ENCODE results near the gene FNIP2.
"Not testable (repeated sequence)": the region's sequence is repeated elsewhere in the genome, so short reads cannot be mapped to it uniquely, and the experiment has no call there.

Gene FNIP2

DNA sequence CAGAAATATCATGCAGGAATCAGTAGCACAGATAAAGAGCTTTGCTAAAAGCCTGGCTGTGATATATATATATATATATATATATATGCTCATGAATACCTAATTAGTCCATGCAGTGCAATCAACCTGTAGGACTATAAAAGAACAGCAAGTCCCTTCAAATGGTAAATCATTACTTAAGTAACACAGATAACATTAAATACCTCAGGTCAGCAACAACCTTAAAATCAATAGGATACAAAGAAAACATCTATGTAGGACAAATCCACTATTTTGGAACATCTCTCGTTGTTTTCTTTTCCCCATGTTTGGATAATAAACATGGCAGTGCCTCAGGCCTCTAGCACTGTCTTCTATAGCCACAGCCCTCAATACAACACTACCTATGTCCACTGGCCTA lies 106.6 kb downstream of the FNIP2 start:
- no peak for DNase-seq

GRCh38 chr4:158877069-158877468 lies 108.2 kb downstream of the FNIP2 start:
- no peak for DNase-seq

DNA sequence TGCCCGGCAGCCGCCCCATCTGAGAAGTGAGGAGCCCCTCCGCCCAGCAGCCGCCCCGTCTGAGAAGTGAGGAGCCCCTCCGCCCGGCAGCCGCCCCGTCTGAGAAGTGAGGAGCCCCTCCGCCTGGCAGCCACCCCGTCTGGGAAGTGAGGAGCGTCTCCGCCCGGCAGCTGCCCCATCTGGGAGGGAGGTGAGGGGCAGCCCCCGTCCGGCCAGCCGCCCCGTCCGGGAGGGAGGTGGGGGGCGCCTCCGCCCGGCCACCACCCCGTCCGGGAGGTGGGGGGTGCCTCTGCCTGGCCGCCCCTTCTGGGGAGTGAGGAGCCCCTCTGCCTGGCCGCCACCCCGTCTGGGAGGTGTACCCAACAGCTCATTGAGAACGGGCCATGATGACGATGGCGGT lies 113.3 kb downstream of the FNIP2 start:
- not testable (repeated sequence) for DNase-seq

DNA sequence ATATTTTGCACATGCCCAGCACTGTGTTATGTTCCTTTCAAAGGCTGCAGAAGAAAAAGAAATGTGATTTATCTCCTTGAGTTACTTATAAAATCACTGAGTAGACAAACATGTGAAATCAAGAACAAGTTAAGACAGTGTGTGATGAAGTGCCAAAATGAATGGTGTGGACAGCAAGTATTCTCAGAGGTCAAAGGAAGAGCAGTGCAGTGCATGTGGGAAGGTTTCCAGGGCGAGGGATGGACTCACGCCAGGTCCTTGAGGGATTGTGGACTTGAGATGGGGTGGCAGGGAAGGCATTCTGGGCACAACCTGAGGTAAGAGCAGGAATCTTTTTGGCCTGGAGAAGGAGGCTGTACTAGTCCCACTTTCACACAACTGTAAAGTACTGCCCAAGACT lies 115.5 kb downstream of the FNIP2 start:
- no peak for DNase-seq

GRCh38 chr4:158885564-158885963 lies 116.7 kb downstream of the FNIP2 start:
- DNase-seq, result no peak

DNA sequence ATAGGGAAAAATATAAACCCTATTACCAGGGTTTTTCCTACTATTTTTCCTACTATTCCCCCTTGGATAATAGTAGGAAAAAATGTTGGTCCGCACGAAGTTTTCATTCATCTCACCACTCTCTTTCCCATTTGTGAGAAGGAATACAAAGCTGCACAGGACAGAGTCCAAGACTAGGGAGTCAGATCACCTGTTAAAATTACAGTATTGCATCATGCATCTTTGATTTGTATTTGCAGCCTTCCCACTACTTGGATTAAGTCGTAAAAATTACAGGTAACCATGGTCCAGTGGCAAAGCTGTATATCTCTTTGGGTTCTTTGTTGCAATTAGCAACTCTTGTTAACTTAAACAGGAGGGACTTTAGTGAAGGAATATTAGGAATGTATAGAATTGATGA lies 121.5 kb downstream of the FNIP2 start:
- no peak for DNase-seq

DNA sequence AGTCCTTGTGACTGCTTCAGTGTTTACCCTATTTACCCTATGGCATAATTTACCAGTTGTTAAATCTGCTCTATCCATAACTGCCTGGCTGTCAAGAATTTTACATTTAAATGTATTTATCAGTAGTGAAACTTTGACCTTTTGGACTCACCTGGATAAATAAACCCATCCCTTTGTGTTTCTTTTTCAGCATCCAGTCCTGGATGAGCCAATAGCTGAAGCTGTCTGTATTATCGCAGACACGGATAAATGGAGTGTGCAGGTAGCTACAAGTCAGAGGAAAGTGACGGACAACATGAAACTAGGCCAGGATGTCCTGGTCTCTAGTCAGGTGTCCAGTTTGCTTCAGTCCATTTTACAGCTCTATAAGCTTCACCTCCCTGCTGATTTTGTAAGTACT lies 122.4 kb downstream of the FNIP2 start:
- no peak for DNase-seq

- no peak for DNase-seq
These were observed 126.0 kb downstream of the FNIP2 start for GRCh38 chr4:158894826-158895225.

DNA sequence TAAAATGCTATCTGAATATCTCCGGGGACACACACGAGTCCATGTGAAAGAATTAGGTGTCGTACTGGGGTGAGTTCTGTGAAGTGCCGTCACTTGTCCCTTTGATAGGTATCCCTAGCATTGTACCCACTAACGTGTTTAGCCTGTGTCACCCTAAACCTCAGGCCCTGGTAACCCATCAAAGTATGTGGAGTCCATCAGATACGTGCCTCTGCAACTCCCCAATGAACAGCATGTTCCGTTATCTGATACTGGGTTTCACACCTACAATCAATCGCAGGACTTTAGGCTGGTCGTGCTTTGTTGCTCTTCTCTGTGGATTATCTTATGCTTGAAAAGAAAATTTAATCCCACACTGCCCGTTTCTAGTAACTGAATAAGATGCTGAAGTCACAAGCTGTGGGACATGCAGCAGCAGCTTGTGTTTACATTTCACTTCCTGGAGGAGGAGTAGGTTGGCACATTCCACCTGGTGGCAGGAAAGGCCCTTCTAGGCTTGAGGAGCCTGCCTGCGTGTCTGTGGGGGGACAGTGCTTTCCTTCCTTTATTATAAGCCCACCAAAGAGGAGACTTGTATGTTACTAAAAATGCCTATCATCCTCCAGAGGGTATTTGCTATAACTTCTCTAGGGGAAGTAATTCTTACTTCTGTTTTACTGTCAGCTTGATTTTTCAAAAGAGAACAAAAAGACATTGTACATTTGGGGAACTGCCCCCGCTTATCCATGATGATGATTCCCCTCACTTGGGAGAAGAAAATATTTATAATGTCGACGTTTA lies 127.2 kb downstream of the FNIP2 start:
- DNase-seq, result no peak

DNA sequence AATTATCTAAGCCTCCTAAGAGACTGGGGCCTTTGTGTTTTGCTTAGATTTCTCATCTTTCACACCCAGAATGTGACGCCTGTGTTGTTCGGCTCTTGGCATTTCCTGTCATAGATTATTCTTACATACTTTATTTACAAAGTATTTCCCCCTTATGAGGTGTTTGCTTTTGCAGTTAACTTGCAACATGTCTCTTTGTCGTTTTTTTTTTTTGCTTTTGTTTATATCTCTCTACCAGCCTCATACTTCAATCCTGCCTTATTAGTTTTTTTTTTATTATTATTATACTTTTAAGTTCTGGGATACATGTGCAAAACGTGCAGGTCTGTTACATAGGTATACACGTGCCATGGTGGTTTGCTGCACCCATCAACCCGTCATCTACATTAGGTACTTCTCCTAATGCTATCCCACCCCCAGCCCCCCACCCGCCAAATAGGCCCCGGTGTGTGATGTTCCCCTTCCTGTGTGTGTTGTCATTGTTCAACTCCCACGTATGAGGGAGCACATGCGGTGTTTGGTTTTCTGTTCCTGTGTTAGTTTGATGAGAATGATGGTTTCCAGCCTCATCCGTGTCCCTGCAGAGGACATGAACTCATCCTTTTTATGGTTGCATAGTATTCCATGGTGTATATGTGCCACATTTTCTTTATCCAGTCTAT lies 127.9 kb downstream of the FNIP2 start:
- DNase-seq, result not testable (repeated sequence)

GRCh38 chr4:158900408-158900807 lies 131.6 kb downstream of the FNIP2 start:
- not testable (repeated sequence) for DNase-seq

GRCh38 chr4:158902280-158903078 lies 133.7 kb downstream of the FNIP2 start:
- DNase-seq, result not testable (repeated sequence)

DNA sequence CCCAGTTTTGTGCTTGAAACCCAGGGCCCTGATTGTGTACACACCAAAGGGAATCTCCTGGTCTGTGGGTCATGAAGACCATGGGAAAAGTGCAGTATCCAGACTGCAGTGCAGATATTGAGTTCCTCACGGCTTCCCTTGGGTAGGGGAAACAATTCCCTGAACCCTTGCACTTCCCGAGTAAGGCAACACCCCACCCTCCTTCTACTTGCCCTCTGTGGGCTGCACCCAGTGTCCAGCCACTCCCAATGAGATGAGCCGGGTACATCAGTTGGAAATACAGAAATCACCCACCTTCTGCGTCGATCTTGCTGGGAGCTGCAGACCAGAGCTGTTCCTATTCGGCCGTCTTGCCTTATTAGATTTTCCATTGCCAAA lies 134.2 kb downstream of the FNIP2 start:
- DNase-seq, result no peak

DNA sequence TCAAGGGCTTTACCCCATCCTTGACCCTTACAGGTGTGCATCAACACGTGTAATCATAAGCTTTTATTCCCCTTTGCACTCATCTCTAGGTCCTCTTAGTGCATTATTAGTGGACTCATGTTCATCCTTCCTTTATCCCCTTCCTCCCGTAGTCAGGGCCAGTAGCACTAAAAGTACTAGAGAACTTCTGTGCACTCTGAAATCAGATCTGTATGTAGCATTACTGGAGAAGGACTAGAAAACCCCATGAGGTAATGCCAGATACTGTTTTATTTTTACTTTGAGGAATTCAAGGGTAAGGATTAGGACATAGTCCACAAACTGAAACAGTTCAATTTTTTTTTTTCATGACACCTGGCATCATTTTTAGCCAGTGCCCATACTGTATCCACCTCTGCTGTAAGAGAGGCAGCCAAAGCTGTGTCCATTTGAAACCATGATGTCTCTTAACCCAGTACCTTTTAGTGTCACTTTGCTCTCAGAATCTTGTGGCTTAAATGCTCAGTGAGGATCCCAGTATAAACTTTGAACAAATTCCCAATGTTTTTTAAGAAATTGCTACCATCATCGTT lies 134.7 kb downstream of the FNIP2 start:
- no peak for DNase-seq

- DNase-seq, result no peak
These were observed 136.0 kb downstream of the FNIP2 start for GRCh38 chr4:158904815-158905214.

DNA sequence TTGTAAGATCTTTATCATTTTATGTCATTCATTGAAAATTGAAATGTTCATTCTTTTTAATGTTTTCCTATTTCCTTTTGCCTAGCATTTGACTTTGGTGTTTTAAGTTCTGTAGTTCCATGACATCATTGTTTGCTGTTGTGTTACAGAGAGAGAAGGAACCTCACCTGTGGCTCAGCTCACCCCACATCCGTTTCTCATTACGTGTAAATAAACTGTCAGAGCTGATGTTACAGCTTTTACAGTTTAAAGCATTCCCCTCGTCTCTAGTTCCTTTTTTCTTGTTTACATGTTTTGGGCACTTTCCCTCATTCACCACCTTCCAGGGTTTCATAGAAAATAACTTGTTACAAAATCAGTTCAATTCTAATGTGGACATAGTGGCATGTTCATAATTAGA lies 137.2 kb downstream of the FNIP2 start:
- no peak for DNase-seq

DNA sequence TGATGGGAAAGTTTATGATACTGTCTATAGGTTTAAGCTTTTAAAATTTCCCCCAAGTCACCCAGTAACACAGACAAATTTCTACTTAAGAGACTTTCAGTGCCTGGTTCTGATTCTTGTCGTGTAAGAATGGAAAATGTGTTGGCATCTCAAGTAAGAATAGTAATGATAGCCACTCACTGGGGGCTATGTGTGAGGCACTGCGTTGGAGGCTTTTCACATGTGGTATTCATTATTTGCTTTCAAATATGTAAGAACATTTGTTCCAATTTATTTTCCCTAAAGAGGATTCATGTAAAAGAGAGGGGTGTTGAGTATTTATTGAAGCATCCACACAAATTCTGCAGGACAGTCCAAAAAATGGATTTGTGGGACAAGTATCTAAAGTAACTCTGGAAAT lies 143.6 kb downstream of the FNIP2 start:
- DNase-seq, result no peak

DNA sequence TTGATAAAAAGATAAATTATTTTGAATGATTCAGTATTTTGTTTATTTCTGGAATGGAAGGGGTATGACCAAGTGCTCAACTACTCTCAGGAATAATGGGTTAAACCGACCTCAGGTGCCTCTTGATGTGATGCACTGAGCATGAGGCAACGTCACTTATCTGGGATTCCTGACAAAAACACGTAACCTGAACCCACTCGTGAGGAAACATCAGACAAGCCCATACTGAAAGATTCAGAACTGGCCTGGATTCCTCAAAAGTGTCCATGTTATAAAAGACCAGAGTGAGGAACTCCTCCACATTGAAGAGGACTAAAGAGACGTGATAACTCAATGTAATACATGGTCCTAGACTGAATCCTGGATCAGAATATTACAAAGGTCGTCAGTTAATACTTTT lies 144.0 kb downstream of the FNIP2 start:
- DNase-seq, result no peak

GRCh38 chr4:158913766-158914165 lies 144.9 kb downstream of the FNIP2 start:
- DNase-seq, result no peak

- DNase-seq, result no peak
These were observed 145.4 kb downstream of the FNIP2 start for GRCh38 chr4:158914218-158914617.

DNA sequence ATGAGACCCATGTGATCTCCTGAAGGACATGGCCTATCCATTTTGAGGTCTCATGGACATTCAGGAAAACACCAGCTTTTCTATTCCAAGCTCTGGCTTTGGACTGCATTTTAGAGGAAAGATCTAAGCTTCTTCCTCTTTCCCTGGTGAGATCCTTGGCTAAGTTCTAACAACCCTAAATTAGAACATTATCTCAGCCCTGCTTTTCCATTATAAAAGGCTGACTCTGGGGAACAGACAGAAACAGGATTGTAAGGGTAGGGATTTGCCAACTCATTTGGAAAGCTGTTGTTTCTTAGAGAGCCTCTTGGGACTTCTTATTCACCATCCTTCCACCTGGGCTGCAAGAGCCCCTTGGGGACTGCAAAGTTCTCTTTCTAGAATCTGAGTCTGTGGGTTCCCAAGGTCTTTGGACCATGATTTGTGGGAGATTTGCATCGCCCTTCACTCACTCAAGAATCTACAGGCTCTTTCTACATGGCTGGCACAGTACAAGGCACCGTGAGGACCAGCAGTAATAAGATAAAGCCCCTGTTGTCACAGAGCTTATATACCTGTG lies 146.9 kb downstream of the FNIP2 start:
- DNase-seq, result no peak

- not testable (repeated sequence) for DNase-seq
These were observed 151.7 kb downstream of the FNIP2 start for GRCh38 chr4:158920452-158920996.

DNA sequence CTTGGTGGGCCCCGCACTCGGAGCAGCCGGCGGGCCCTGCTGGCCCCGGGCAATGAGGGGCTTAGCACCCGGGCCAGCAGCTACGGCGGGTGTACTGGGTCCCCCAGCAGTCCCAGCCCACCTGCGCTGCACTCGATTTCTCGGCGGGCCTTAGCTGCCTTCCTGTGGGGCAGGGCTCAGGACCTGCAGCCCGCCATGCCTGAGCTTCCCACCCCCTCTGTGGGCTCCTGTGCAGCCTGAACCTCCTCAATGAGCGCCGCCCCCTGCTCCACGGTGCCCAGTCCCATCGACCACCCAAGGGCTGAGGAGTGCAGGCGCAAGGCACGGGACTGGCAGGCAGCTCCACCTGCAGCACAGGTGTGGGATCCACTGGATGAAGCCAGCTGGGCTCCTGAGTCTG lies 158.9 kb downstream of the FNIP2 start:
- not testable (repeated sequence) for DNase-seq

All from cortex of kidney (tissue), 1 donor.